ENCODE results near the gene ITPR2. TPM values are rescaled to one million over a fixed set of nuclear protein-coding genes. Genes with fewer than 3 reads are reported as not detected.
"Not testable (repeated sequence)": the region's sequence is repeated elsewhere in the genome, so short reads cannot be mapped to it uniquely, and the experiment has no call there.

Gene ITPR2
- total and polyA plus RNA-seq, 5 donors: 4.2 to 32.1 (median 23.2) TPM

DNA sequence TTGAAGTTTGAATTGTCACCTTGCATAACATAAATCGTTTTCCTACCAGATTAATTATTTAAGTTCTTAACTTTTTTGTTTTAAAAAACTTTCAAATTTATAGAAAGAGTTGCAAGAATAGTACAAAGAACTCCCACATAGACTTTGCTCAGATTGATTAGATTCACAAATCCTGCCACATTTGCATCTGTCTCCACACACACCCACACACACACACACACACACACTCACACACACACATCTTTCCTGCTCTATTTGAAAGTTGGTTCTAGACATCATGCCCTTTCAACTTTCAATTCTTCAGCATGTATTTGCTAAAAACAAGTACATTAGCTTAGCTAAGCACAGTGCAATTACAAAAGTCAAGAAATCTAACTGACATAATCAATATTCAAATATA, 184.0 kb downstream of the ITPR2 start:
- ATAC-seq (no peak), DNase-seq (no peak)
- H3K27ac ChIP-seq (ENCODE audit: low read length): no peak overlapping the region
- no peaks in the 10 kb centered on the region for H3K27me3 ChIP-seq (ENCODE audit: control insufficient read depth, insufficient read depth)
- no peaks in the 10 kb centered on the region for H3K4me1 ChIP-seq (ENCODE audit: control insufficient read depth, insufficient read depth, low read length)
- no peak overlapping the region for H3K4me3 ChIP-seq (ENCODE audit: low read length)
- WGBS: 68% methylated on average over 1 of the region's 1 CpG
- intact Hi-C loops (cut with DNase I): loop anchor here in 2 of 4 donors (10.0 kb wide), 2 partner anchors 204 to 214 kb away; no protein-coding TSS in a partner anchor
- H3K9me3 ChIP-seq (ENCODE audit: control insufficient read depth, low read length): no peaks in the 10 kb centered on the region

DNA sequence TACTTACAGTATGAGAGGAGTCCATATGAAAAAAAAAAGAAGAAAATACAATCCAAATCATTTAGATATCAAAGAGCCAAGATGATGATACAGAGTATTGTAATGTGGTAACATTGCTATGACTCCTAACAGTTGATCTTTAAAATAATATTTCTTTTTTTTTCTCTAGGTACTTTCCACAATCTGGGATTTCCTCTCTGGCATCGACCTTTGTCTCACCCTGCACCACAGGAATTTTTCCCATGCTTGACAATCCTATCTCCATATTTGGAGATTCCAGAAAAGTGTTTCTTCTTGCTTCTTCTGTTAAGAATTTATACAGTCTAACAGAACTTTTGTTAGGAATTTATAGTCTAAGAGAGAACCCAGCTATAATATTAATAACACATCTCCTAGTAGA, 184.4 kb downstream of the ITPR2 start:
- Histone ChIP-seq H3K27ac (ENCODE audit: low read length) (no peak overlapping the region), H3K4me3 (ENCODE audit: low read length) (no peak overlapping the region), H3K4me1 (ENCODE audit: control insufficient read depth, insufficient read depth, low read length) (no peaks in the 10 kb centered on the region), H3K27me3 (ENCODE audit: control insufficient read depth, insufficient read depth) (no peaks in the 10 kb centered on the region), H3K9me3 (ENCODE audit: control insufficient read depth, low read length) (no peaks in the 10 kb centered on the region)
- ATAC-seq (peak in 1 of 2 donors; percentile 66), DNase-seq (no peak)
- intact Hi-C loops (cut with DNase I): loop anchor here in 2 of 4 donors (10.0 kb wide), 2 partner anchors 204 to 214 kb away; no protein-coding TSS in a partner anchor
- 22% methylated on average over 1 of the region's 1 CpG for WGBS

- no peak for DNase-seq
- Histone ChIP-seq H3K4me1 (ENCODE audit: control insufficient read depth, insufficient read depth, low read length) (no peaks in the 10 kb centered on the region), H3K9me3 (ENCODE audit: control insufficient read depth, low read length) (no peaks in the 10 kb centered on the region), H3K4me3 (ENCODE audit: low read length) (no peak overlapping the region), H3K27ac (ENCODE audit: low read length) (no peak overlapping the region), H3K27me3 (ENCODE audit: control insufficient read depth, insufficient read depth) (no peaks in the 10 kb centered on the region)
- peak in 1 of 2 donors; percentile 41 for ATAC-seq
- intact Hi-C loops (cut with DNase I): loop anchor here in 2 of 4 donors (10.0 kb wide), 2 partner anchors 203 to 213 kb away; no protein-coding TSS in a partner anchor
- 73% methylated on average over 3 of the region's 3 CpGs for WGBS
These were observed 184.9 kb downstream of the ITPR2 start for GRCh38 chr12:26648066-26648465.

DNA sequence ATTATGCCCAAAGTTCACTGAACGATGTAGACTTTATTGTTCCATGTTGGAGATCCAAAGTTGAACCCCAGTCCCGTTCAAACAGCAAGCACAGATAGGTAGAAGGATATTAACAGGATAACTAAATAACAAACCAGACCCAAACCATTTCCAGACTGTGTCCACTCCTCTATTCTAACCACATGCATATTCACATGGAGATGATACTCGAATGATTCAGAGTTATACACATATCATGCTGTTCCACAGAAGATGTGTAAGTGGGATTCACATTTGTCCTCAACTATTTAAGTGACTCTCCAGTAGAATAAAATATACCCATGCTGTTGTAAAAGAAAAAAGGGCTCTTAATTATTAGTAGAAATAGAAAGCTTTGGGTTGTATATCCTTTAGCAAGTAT, 185.9 kb downstream of the ITPR2 start:
- ATAC-seq (no peak), DNase-seq (no peak)
- no peaks in the 10 kb centered on the region for H3K9me3 ChIP-seq (ENCODE audit: control insufficient read depth, low read length)
- WGBS: 94% methylated on average over 3 of the region's 3 CpGs
- H3K27me3 ChIP-seq (ENCODE audit: control insufficient read depth, insufficient read depth): no peaks in the 10 kb centered on the region
- H3K4me3 ChIP-seq (ENCODE audit: low read length): no peak overlapping the region
- intact Hi-C loops (cut with DNase I): loop anchor here in 2 of 4 donors (10.0 kb wide), 2 partner anchors 202 to 212 kb away; no protein-coding TSS in a partner anchor
- H3K27ac ChIP-seq (ENCODE audit: low read length): no peak overlapping the region
- no peaks in the 10 kb centered on the region for H3K4me1 ChIP-seq (ENCODE audit: control insufficient read depth, insufficient read depth, low read length)

- Histone ChIP-seq H3K27ac (ENCODE audit: low read length) (no peak overlapping the region), H3K4me3 (ENCODE audit: low read length) (no peak overlapping the region), H3K4me1 (ENCODE audit: control insufficient read depth, insufficient read depth, low read length) (no peaks in the 10 kb centered on the region), H3K27me3 (ENCODE audit: control insufficient read depth, insufficient read depth) (no peaks in the 10 kb centered on the region), H3K9me3 (ENCODE audit: control insufficient read depth, low read length) (no peaks in the 10 kb centered on the region)
- DNase-seq: no peak
- whole genome bisulfite sequencing: 69% methylated on average over 2 of the region's 2 CpGs
- intact Hi-C loops (cut with DNase I): loop anchor here in 2 of 4 donors (10.0 kb wide), 2 partner anchors 202 to 212 kb away; no protein-coding TSS in a partner anchor
- ATAC-seq: no peak
These were observed 186.4 kb downstream of the ITPR2 start for GRCh38 chr12:26646571-26646970.

GRCh38 chr12:26644376-26644775, 188.6 kb downstream of the ITPR2 start:
- not testable (repeated sequence) for DNase-seq; H3K4me1 ChIP-seq (ENCODE audit: control insufficient read depth, insufficient read depth, low read length); H3K4me3 ChIP-seq (ENCODE audit: low read length); H3K27me3 ChIP-seq (ENCODE audit: control insufficient read depth, insufficient read depth); H3K27ac ChIP-seq (ENCODE audit: low read length); ATAC-seq; H3K9me3 ChIP-seq (ENCODE audit: control insufficient read depth, low read length)
- WGBS: 89% methylated on average over 3 of the region's 3 CpGs
- intact Hi-C loops (cut with DNase I): loop anchor here in 2 of 4 donors (10.0 kb wide), 2 partner anchors 200 to 210 kb away; no protein-coding TSS in a partner anchor

DNA sequence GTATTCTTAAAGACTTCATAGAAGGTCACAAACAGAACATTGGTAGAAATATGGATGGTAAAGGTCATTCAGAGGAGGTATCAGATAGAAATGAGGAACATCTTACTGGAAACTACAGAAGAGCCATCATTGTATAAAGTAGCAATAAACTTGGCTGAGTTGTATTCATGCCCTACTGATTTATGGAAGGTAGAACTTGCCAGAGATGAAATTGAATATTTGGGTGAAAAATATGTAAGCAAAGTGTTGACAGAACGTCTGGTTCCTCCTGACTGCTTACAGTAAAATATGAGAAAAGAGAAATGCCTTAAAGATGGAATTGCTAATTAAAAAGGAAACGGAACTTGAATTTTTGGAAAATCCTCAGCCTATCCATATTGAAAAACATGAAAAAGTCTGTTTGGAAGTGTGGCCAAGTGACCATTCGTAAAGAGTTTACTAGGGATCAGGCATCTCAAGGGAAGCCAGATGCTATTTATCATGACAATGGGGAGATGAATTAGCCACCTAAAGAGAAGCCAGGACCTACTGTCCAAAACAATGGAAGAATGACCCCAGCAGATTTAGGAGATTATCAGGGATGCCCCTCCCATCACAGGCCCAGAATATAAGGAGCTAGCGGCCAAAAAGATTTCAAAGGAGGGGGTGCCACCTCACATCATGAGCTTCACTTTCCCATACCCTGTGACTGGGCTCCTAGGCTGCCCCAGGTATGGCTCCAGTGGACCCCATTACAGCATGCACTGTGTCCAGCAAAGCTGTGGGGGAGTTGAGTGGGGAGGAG, 189.3 kb downstream of the ITPR2 start:
- H3K4me3 ChIP-seq (ENCODE audit: low read length): no peak overlapping the region
- no peak for ATAC-seq
- no peak for DNase-seq
- no peaks in the 10 kb centered on the region for H3K27me3 ChIP-seq (ENCODE audit: control insufficient read depth, insufficient read depth)
- H3K4me1 ChIP-seq (ENCODE audit: control insufficient read depth, insufficient read depth, low read length): no peaks in the 10 kb centered on the region
- intact Hi-C loops (cut with DNase I): loop anchor here in 2 of 4 donors (10.0 kb wide), 2 partner anchors 199 to 209 kb away; no protein-coding TSS in a partner anchor
- 90% methylated on average over 4 of the region's 4 CpGs for WGBS
- no peak overlapping the region for H3K27ac ChIP-seq (ENCODE audit: low read length)
- H3K9me3 ChIP-seq (ENCODE audit: control insufficient read depth, low read length): no peaks in the 10 kb centered on the region

- WGBS: 85% methylated on average over 2 of the region's 2 CpGs
- DNase-seq: no peak
- Histone ChIP-seq H3K27me3 (ENCODE audit: control insufficient read depth, insufficient read depth) (no peaks in the 10 kb centered on the region), H3K4me3 (ENCODE audit: low read length) (no peak overlapping the region), H3K9me3 (ENCODE audit: control insufficient read depth, low read length) (no peaks in the 10 kb centered on the region), H3K27ac (ENCODE audit: low read length) (no peak overlapping the region), H3K4me1 (ENCODE audit: control insufficient read depth, insufficient read depth, low read length) (no peaks in the 10 kb centered on the region)
- no peak for ATAC-seq
- intact Hi-C loops (cut with DNase I): loop anchor here in 2 of 4 donors (10.0 kb wide), 2 partner anchors 198 to 208 kb away; no protein-coding TSS in a partner anchor
These were observed 190.6 kb downstream of the ITPR2 start for GRCh38 chr12:26642361-26642760.

DNA sequence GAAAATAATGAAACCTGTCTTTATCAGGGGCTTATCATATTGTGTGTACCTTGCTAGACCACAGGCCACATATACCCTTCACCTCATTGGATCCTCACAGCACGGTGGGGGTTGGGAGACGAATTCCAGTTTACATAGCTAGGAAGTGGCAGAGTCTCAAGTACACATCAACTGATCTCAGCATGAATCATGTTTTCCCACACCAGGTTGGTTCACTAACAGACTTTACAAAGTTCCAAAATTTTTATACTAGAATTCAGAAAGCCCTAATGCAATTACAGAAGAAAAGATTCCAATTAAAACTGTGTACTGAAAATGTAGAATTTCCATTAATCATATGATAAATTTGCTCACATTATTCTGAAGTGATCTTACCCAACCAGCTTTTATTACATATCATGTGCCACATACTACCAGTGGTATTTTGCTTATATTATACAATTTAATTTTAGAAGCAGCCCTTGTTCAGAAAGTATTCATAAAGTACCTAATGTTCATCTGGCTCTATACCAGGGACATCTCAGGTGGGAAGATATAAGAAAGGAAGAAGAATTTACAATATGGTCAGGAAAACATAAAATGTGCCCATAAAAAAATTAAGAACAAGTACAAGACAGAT, 196.2 kb downstream of the ITPR2 start:
- DNase-seq (no peak), ATAC-seq (no peak)
- Histone ChIP-seq H3K4me1 (ENCODE audit: control insufficient read depth, insufficient read depth, low read length) (no peaks in the 10 kb centered on the region), H3K9me3 (ENCODE audit: control insufficient read depth, low read length) (no peaks in the 10 kb centered on the region), H3K27ac (ENCODE audit: low read length) (no peak overlapping the region), H3K27me3 (ENCODE audit: control insufficient read depth, insufficient read depth) (no peaks in the 10 kb centered on the region), H3K4me3 (ENCODE audit: low read length) (no peak overlapping the region)
- intact Hi-C loops (cut with DNase I): no loop called here
- 92% methylated on average over 2 of the region's 2 CpGs for WGBS

- no peak overlapping the region for H3K4me3 ChIP-seq (ENCODE audit: low read length)
- no peaks in the 10 kb centered on the region for H3K27me3 ChIP-seq (ENCODE audit: control insufficient read depth, insufficient read depth)
- H3K4me1 ChIP-seq (ENCODE audit: control insufficient read depth, insufficient read depth, low read length): peaks cover 2% of the 10 kb centered on the region
- no peaks in the 10 kb centered on the region for H3K9me3 ChIP-seq (ENCODE audit: control insufficient read depth, low read length)
- 73% methylated on average over 5 of the region's 5 CpGs for WGBS
- no peak for ATAC-seq
- H3K27ac ChIP-seq (ENCODE audit: low read length): no peak overlapping the region
- no peak for DNase-seq
- intact Hi-C loops (cut with DNase I): no loop called here
These were observed 199.3 kb downstream of the ITPR2 start for GRCh38 chr12:26633591-26634210.

GRCh38 chr12:26632756-26633155, 200.2 kb downstream of the ITPR2 start:
- ATAC-seq (no peak), DNase-seq (no peak)
- Histone ChIP-seq H3K27ac (ENCODE audit: low read length) (no peak overlapping the region), H3K9me3 (ENCODE audit: control insufficient read depth, low read length) (no peaks in the 10 kb centered on the region), H3K27me3 (ENCODE audit: control insufficient read depth, insufficient read depth) (no peaks in the 10 kb centered on the region), H3K4me3 (ENCODE audit: low read length) (no peak overlapping the region), H3K4me1 (ENCODE audit: control insufficient read depth, insufficient read depth, low read length) (peaks cover 2% of the 10 kb centered on the region)
- intact Hi-C loops (cut with DNase I): no loop called here
- WGBS: 72% methylated on average over 6 of the region's 6 CpGs

Measured in right cardiac atrium (tissue), 5 donors.